ENCODE data around the gene SMYD4. TPM values are rescaled to one million over a fixed set of nuclear protein-coding genes. Genes with fewer than 3 reads are reported as not detected.

The SMYD4 gene
- total and polyA plus RNA-seq, 10 donors: 3.8 to 28.1 (median 20.5) TPM

DNA sequence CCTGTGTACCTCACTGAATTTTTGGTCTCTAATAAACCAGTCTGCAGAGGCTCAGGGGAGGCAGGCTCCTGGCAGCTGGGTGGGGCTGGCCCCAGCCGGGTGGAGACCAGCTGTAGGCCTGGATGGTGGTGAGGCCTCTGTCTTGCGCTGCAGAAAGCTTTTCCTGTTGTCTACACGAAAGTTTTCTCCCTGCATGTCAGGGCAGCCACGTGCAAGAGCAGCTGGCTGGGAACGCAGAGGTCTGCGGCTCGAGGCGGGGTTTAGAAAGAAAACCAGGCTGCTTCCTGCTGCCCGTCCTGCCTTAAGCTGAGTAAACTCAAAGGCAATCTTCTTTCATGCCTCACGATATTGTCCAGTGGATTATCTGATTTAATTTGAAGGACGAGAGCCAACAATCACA lies 65.4 kb downstream of the SMYD4 start:
- DNase-seq: peak; percentile 90
- H3K4me1 ChIP-seq: peaks cover 17 to 75% (median 41%) of the 10 kb centered on the region in 6 donors
- intact Hi-C loops (cut with DNase I; ENCODE audit: low total_unique reads): no loop called here
- peak; percentile 87 to 89 (median 88) for TF ChIP-seq POLR2AphosphoS5 (IDR thresholded peaks at IDR 0.05)
- TF ChIP-seq, protein P1, sequence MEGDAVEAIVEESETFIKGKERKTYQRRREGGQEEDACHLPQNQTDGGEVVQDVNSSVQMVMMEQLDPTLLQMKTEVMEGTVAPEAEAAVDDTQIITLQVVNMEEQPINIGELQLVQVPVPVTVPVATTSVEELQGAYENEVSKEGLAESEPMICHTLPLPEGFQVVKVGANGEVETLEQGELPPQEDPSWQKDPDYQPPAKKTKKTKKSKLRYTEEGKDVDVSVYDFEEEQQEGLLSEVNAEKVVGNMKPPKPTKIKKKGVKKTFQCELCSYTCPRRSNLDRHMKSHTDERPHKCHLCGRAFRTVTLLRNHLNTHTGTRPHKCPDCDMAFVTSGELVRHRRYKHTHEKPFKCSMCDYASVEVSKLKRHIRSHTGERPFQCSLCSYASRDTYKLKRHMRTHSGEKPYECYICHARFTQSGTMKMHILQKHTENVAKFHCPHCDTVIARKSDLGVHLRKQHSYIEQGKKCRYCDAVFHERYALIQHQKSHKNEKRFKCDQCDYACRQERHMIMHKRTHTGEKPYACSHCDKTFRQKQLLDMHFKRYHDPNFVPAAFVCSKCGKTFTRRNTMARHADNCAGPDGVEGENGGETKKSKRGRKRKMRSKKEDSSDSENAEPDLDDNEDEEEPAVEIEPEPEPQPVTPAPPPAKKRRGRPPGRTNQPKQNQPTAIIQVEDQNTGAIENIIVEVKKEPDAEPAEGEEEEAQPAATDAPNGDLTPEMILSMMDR (IDR thresholded peaks at IDR 0.05 in 8 of 11, conservative IDR thresholded peaks at IDR 0.05 in 3 of 11): no peak
- H3K9me3 ChIP-seq: no peaks in the 10 kb centered on the region
- peak overlapping the region in 7 of 8 donors; percentile 58 to 87 (median 81) for H3K27ac ChIP-seq
- H3K27me3 ChIP-seq (replicated peaks in 1 of 7): no peaks in the 10 kb centered on the region
- peaks cover 0 to 1% (median 0%) of the 10 kb centered on the region in 6 donors for H3K36me3 ChIP-seq
- WGBS, 5 donors: 4 to 9% (median 5%) methylated on average over 11 of the region's 11 CpGs
- H3K4me3 ChIP-seq: peak overlapping the region in 2 of 8 donors; percentile 47 to 58

DNA sequence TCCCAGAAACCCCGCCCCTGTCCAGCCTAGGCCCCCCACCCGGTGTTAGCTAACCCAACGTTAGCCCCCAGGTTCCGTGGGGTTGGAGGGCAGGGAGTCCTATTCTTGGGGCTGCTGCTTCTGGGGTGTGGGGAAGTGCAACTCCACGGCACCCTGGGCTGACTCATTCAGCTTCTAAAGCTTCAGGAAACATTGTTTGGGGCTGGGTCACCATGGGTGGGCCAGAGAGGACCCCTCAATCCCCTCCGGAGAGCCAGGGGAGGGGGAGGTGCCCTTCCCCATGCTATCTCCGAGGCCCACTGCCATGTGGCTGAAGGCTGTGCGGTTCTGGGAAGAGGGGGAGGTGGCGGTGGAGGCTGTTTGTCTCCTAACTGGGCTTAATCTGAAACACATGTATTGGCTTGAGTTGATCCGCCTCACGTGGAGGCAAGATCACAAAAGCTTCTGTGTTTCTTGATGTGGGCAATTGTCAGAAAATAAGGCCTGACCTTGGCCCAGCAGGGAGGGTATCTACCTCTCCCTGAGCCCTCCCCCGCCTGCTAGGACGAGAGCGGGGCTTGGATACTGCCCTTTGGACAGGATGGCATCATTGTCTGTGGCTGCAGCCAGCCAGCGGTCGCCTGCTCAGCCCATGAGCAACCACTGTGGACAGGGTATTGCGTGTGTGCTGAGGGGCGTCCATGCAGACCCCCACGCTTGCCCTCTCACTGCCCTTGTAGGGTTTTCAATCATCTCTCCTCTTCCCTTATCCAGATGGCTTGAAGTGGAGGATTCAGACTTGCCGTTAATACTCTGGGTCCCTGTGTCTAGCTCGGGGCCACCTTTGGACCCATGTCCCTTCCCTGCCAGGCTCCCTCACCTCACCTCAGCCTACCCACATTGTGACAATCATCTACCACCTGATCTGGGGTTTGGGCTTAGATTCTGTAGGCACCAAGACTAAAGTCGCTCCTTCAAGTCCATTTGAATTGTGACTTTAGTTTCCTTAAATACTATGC lies 66.5 kb downstream of the SMYD4 start:
- intact Hi-C loops (cut with DNase I; ENCODE audit: low total_unique reads): no loop called here
- peaks cover 17 to 72% (median 38%) of the 10 kb centered on the region in 6 donors for H3K4me1 ChIP-seq
- H3K27ac ChIP-seq: peak overlapping the region; percentile 5 to 87 (median 80)
- no peak for DNase-seq
- no peaks in the 10 kb centered on the region for H3K9me3 ChIP-seq
- peak overlapping the region in 6 of 8 donors; percentile 5 to 58 (median 30) for H3K4me3 ChIP-seq
- TF ChIP-seq, protein P1 (IDR thresholded peaks at IDR 0.05 in 8 of 11, conservative IDR thresholded peaks at IDR 0.05 in 3 of 11): no peak
- TF ChIP-seq POLR2AphosphoS5 (IDR thresholded peaks at IDR 0.05): peak in 2 of 3 donors; percentile 14 to 18
- no peaks in the 10 kb centered on the region for H3K36me3 ChIP-seq
- WGBS, 5 donors: 49 to 73% (median 56%) methylated on average over 16 to 22 of the region's 22 CpGs
- no peaks in the 10 kb centered on the region for H3K27me3 ChIP-seq (replicated peaks in 1 of 7)

DNA sequence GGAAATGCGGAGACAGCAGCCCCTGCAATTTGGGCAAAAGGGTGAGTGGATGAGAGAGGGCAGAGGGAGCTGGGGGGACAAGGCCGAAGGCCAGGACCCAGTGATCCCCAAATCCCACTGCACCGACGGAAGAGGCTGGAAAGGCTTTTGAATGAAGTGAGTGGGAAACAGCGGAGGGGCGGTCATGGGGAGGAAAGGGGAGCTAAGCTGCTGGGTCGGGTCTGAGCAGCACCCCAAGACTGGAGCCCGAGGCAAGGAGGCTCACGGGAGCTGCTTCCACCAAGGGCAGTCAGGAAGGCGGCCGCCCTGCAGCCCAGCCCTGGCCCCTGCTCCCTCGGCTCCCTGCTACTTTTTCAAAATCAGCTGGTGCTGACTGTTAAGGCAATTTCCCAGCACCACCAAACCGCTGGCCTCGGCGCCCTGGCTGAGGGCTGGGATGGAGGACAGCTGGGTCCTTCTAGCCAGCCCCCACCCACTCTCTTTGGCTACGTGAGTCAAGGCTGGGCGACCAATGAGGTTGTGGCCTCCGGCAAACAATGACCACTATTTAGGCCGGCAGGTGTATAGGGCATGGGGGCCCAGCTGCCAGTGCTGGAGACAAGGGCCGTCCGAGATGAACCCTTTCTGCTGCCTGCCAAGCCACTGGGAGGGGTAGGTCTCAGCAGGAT lies 67.3 kb downstream of the SMYD4 start:
- no peaks in the 10 kb centered on the region for H3K36me3 ChIP-seq
- 62 to 74% (median 65%) methylated on average over 17 to 21 of the region's 21 CpGs for WGBS, 5 donors
- TF ChIP-seq POLR2A (IDR thresholded peaks at IDR 0.05) (no peak), POLR2AphosphoS5 (IDR thresholded peaks at IDR 0.05) (peak in 1 of 3 donors; percentile 4)
- TF ChIP-seq, protein P1 (IDR thresholded peaks at IDR 0.05 in 8 of 11, conservative IDR thresholded peaks at IDR 0.05 in 3 of 11): no peak
- no peaks in the 10 kb centered on the region for H3K9me3 ChIP-seq
- intact Hi-C loops (cut with DNase I; ENCODE audit: low total_unique reads): no loop called here
- H3K27ac ChIP-seq: peak overlapping the region in 7 of 8 donors; percentile 58 to 87 (median 81)
- no peaks in the 10 kb centered on the region for H3K27me3 ChIP-seq (replicated peaks in 1 of 7)
- peaks cover 17 to 66% (median 38%) of the 10 kb centered on the region in 6 donors for H3K4me1 ChIP-seq
- no peak for DNase-seq
- H3K4me3 ChIP-seq: peak overlapping the region in 6 of 8 donors; percentile 15 to 58 (median 34)

All from spleen (tissue), 11 donors.